OCI-LY7 (cell line): Measurements from ENCODE around the gene KCNA4. TPM values are rescaled to one million over a fixed set of nuclear protein-coding genes. Genes with fewer than 3 reads are reported as not detected.

ENCODE experiments used
- BruUV-seq: library from RNA; stranded (reverse); fragments of 400-500 nt; replicated peaks from 2 replicates; lab custom pipeline; 2021; lab: Mats Ljungman, UMichigan
- CTCF ChIA-PET: fragments of 300-600 bp; sonication (Branson Sonifier 250); formaldehyde crosslinking; loops from one replicate; lab custom pipeline; 2022; ENCODE audit warnings: antibody characterized with exemption; ENCODE audit not compliant: unreplicated experiment; lab: Charles Lee
- POLR2A ChIA-PET: fragments of 300-600 bp; sonication (Branson Sonifier 250); formaldehyde crosslinking; loops from one replicate; lab custom pipeline; 2022; ENCODE audit warnings: antibody characterized with exemption; lab: Charles Lee
- DNase-seq: peaks from one replicate; pipeline ENCODE4 v3.0.0-alpha.2; 2015; ENCODE audit warnings: low spot score
- H2AFZ ChIP-seq: fragments of 200-600 bp; sonication (generic), shearing (Covaris generic); 2 replicates; pipeline ENCODE4 v1.6.1; 2014; ENCODE audit warnings: mild to moderate bottlenecking, antibody characterized with exemption, low read length, moderate library complexity
- H3K27ac ChIP-seq: fragments of 200-600 bp; sonication (generic); 2 replicates; pipeline ENCODE4 v1.5.1; 2014; ENCODE audit warnings: mixed run types, low read depth, mild to moderate bottlenecking, moderate library complexity, low read length, inconsistent platforms; ENCODE audit not compliant: poor library complexity, severe bottlenecking
- H3K36me3 ChIP-seq: fragments of 200-600 bp; sonication (generic); 2 replicates; pipeline ENCODE4 v1.6.1; 2014; ENCODE audit warnings: mild to moderate bottlenecking, antibody characterized with exemption, low read length, moderate library complexity, mixed read lengths; ENCODE audit not compliant: insufficient read depth
- H3K4me1 ChIP-seq: fragments of 200-600 bp; sonication (generic); 2 replicates; pipeline ENCODE4 v1.5.1; 2014; ENCODE audit warnings: mild to moderate bottlenecking, low read length; ENCODE audit not compliant: insufficient read depth, poor library complexity, severe bottlenecking
- H3K4me2 ChIP-seq: fragments of 200-600 bp; sonication (generic); 2 replicates; pipeline ENCODE4 v1.6.1; 2014; ENCODE audit warnings: mild to moderate bottlenecking, low read length
- H3K4me3 ChIP-seq: fragments of 200-600 bp; sonication (generic); 2 replicates; pipeline ENCODE4 v1.5.1; 2014; ENCODE audit warnings: mild to moderate bottlenecking, low read depth, low read length; ENCODE audit not compliant: poor library complexity, severe bottlenecking
- H3K79me2 ChIP-seq: fragments of 200-600 bp; sonication (generic); 2 replicates; pipeline ENCODE4 v1.6.1; 2016; ENCODE audit warnings: low read depth, mild to moderate bottlenecking, low read length, moderate library complexity, mixed read lengths; ENCODE audit not compliant: insufficient read depth
- H3K9me2 ChIP-seq: fragments of 200-600 bp; sonication (generic); 2 replicates; pipeline ENCODE4 v1.6.1; 2016; ENCODE audit warnings: mild to moderate bottlenecking, low read length, mixed read lengths; ENCODE audit not compliant: insufficient read depth
- H3K9me3 ChIP-seq: fragments of 200-600 bp; sonication (generic); 2 replicates; pipeline ENCODE4 v1.6.1; 2014; ENCODE audit warnings: mild to moderate bottlenecking, mixed run types, low read length, mixed read lengths
- H4K20me1 ChIP-seq: fragments of 200-600 bp; sonication (generic); 2 replicates; pipeline ENCODE4 v1.6.1; 2014; ENCODE audit warnings: mild to moderate bottlenecking, antibody characterized with exemption, low read length, moderate library complexity, mixed read lengths; ENCODE audit not compliant: insufficient read depth
- CTCF ChIP-seq: fragments of 200-600 bp; sonication (generic); conservative IDR thresholded peaks from 2 replicates; pipeline ENCODE4 v1.5.1; 2014; ENCODE audit warnings: mild to moderate bottlenecking, antibody characterized with exemption, low read length, moderate library complexity, mixed read lengths
- EZH2phosphoT487 ChIP-seq: fragments of 200-600 bp; sonication (generic); IDR thresholded peaks from 2 replicates; pipeline ENCODE4 v1.6.1; 2018; ENCODE audit warnings: low read depth, borderline replicate concordance, mild to moderate bottlenecking, mixed run types, antibody characterized with exemption, low read length, moderate library complexity, mixed read lengths
- intact Hi-C: fragments of 100-400 bp; cut with micrococcal nuclease; formaldehyde crosslinking; loops from one replicate; pipeline ENCODE4 v1.10.0; 2022; ENCODE audit not compliant: unreplicated experiment
- total RNA-seq, 2 experiments: library from RNA; depleted of rRNA in 1 of 2; stranded (reverse); fragments of >200 nt in 1 of 2; shearing (Covaris generic) in 1 of 2; gene quantifications; 2 replicates each; pipeline ENCODE4 v1.2.3, GENCODE V29; 2014 to 2022

KCNA4 gene
- total RNA-seq, 2 experiments from 2014 or later, result not detected

GRCh38 chr11:30059172-30059815 is 42.5 kb upstream of the KCNA4 start:
- H3K36me3 ChIP-seq, result no peaks in the 10 kb centered on the region
- H3K27ac ChIP-seq, result no peak overlapping the region
- no peaks in the 10 kb centered on the region for H3K9me2 ChIP-seq
- H3K9me3 ChIP-seq, result no peaks in the 10 kb centered on the region
- H4K20me1 ChIP-seq, result no peaks in the 10 kb centered on the region
- no peak overlapping the region for H3K4me2 ChIP-seq
- no peak overlapping the region for H3K4me3 ChIP-seq
- H2AFZ ChIP-seq, result no peak overlapping the region
- ChIA-PET CTCF (no interaction called here), POLR2A (no interaction called here)
- TF ChIP-seq CTCF, result no peak
- no peak for TF ChIP-seq EZH2phosphoT487
- intact Hi-C loops, result no loop called here
- BruUV-seq, result no TSS peak
- no peak for DNase-seq
- no peaks in the 10 kb centered on the region for H3K4me1 ChIP-seq
- H3K79me2 ChIP-seq, result no peaks in the 10 kb centered on the region

- CTCF ChIA-PET, result no interaction called here
- Histone ChIP-seq H3K9me3 (no peaks in the 10 kb centered on the region), H3K4me2 (no peak overlapping the region), H3K79me2 (no peaks in the 10 kb centered on the region), H4K20me1 (no peaks in the 10 kb centered on the region), H3K27ac (no peak overlapping the region), H3K4me1 (no peaks in the 10 kb centered on the region), H3K4me3 (no peak overlapping the region), H2AFZ (no peak overlapping the region), H3K9me2 (no peaks in the 10 kb centered on the region), H3K36me3 (no peaks in the 10 kb centered on the region)
- POLR2A ChIA-PET, result no interaction called here
- no peak for DNase-seq
- intact Hi-C loops, result no loop called here
- BruUV-seq, result no TSS peak
- TF ChIP-seq EZH2phosphoT487, result no peak
- TF ChIP-seq CTCF, result 0 out of 2 replicates have a peak, but pooled peaks have one; percentile 16
These were observed 32.4 kb upstream of the KCNA4 start for GRCh38 chr11:30049214-30049613.

GRCh38 chr11:30046578-30046945 is 29.7 kb upstream of the KCNA4 start:
- H3K79me2 ChIP-seq, result no peaks in the 10 kb centered on the region
- intact Hi-C loops, result no loop called here
- CTCF ChIA-PET, result no interaction called here
- no peak overlapping the region for H2AFZ ChIP-seq
- POLR2A ChIA-PET, result no interaction called here
- H4K20me1 ChIP-seq, result no peaks in the 10 kb centered on the region
- H3K4me1 ChIP-seq, result no peaks in the 10 kb centered on the region
- no TSS peak for BruUV-seq
- H3K36me3 ChIP-seq, result no peaks in the 10 kb centered on the region
- no peaks in the 10 kb centered on the region for H3K9me3 ChIP-seq
- no peak overlapping the region for H3K4me2 ChIP-seq
- no peak overlapping the region for H3K27ac ChIP-seq
- H3K4me3 ChIP-seq, result no peak overlapping the region
- no peak for DNase-seq
- no peaks in the 10 kb centered on the region for H3K9me2 ChIP-seq
- TF ChIP-seq EZH2phosphoT487 (no peak), CTCF (no peak)
